Caco-2 (cell line): Measurements from ENCODE around the gene ERVFRD-1. TPM values are rescaled to one million over a fixed set of nuclear protein-coding genes. Genes with fewer than 3 reads are reported as not detected.

Experiments used
- BruUV-seq: library from RNA; stranded (reverse); fragments of 400-500 nt; replicated peaks from 2 replicates; lab custom pipeline; 2021; lab: Mats Ljungman, UMichigan
- CTCF ChIA-PET: fragments of 300-600 bp; sonication (Branson Sonifier 250); formaldehyde crosslinking; loops from one replicate; lab custom pipeline; 2022; ENCODE audit warnings: antibody characterized with exemption; lab: Charles Lee
- POLR2A ChIA-PET: fragments of 300-600 bp; sonication (Branson Sonifier 250); formaldehyde crosslinking; loops from one replicate; lab custom pipeline; 2022; ENCODE audit warnings: antibody characterized with exemption; lab: Charles Lee
- DNase-seq, 2 experiments: peaks; one replicate each; pipeline versions ENCODE4 v3.0.0 to v3.0.0-alpha.2; 2020 to 2022
- H3K27me3 ChIP-seq: replicated peaks from 2 replicates; pipeline ENCODE4 v1.6.0; 2011; ENCODE audit warnings: low read length; ENCODE audit not compliant: control insufficient read depth, insufficient read depth
- H3K36me3 ChIP-seq: 2 replicates; pipeline ENCODE4 v1.5.1; 2011; ENCODE audit warnings: low read length; ENCODE audit not compliant: control insufficient read depth, insufficient read depth
- H3K4me1 ChIP-seq: fragments of 250-450 bp; sonication (Bioruptor Pico); 2 replicates; pipeline ENCODE4 v1.5.1; 2020; ENCODE audit warnings: mild to moderate bottlenecking
- H3K4me3 ChIP-seq: 2 replicates; pipeline ENCODE4 v1.5.1; 2011; ENCODE audit warnings: low read depth, mild to moderate bottlenecking, control low read depth, low read length
- H3K9me3 ChIP-seq: fragments of 250-450 bp; sonication (Bioruptor Pico); 2 replicates; pipeline ENCODE4 v1.5.1; 2020; ENCODE audit warnings: mild to moderate bottlenecking, moderate library complexity
- H3K27ac Mint-ChIP-seq: one replicate; pipeline ENCODE4 v1.8.0; 2022; ENCODE audit warnings: mixed read lengths; ENCODE audit not compliant: unreplicated experiment
- H3K27me3 Mint-ChIP-seq: one replicate; pipeline ENCODE4 v1.8.0; 2022; ENCODE audit warnings: mixed read lengths; ENCODE audit not compliant: insufficient read depth, unreplicated experiment
- H3K36me3 Mint-ChIP-seq: one replicate; pipeline ENCODE4 v1.8.0; 2022; ENCODE audit warnings: mild to moderate bottlenecking, mixed read lengths; ENCODE audit not compliant: insufficient read depth, unreplicated experiment
- H3K4me1 Mint-ChIP-seq: one replicate; pipeline ENCODE4 v1.8.0; 2022; ENCODE audit warnings: low read depth, mixed read lengths; ENCODE audit not compliant: unreplicated experiment
- H3K4me3 Mint-ChIP-seq: one replicate; pipeline ENCODE4 v1.8.0; 2022; ENCODE audit warnings: mild to moderate bottlenecking, moderate library complexity, mixed read lengths; ENCODE audit not compliant: unreplicated experiment
- H3K9me3 Mint-ChIP-seq: one replicate; pipeline ENCODE4 v1.8.0; 2022; ENCODE audit warnings: mixed read lengths; ENCODE audit not compliant: unreplicated experiment
- intact Hi-C: fragments of 100-400 bp; cut with micrococcal nuclease; formaldehyde crosslinking; loops from one replicate; pipeline ENCODE4 v1.10.0; 2022; ENCODE audit not compliant: unreplicated experiment
- total RNA-seq: library from RNA; stranded (reverse); gene quantifications from 2 replicates; pipeline ENCODE4 v1.2.3, GENCODE V29; 2022
- TF ChIP-seq, protein P1 (sequence below), 2 experiments: fragments of 200-600 bp in 1 of 2; IDR thresholded peaks; 1 replicate in 1 of 2; 2 replicates in 1 of 2; pipeline versions ENCODE4 v1.5.1 to v1.8.0; 2011 to 2022; ENCODE audit warnings: antibody characterized with exemption in 1 of 2, control low read depth in 1 of 2, inconsistent platforms in 1 of 2, low read depth in 1 of 2, low read length in 1 of 2, mild to moderate bottlenecking in 1 of 2, moderate library complexity in 1 of 2; ENCODE audit not compliant: insufficient read depth in 1 of 2, severe bottlenecking in 1 of 2, unreplicated experiment in 1 of 2

ERVFRD-1 gene
- total RNA-seq, 1 experiment from 2014 or later, result 0.29 TPM

DNA sequence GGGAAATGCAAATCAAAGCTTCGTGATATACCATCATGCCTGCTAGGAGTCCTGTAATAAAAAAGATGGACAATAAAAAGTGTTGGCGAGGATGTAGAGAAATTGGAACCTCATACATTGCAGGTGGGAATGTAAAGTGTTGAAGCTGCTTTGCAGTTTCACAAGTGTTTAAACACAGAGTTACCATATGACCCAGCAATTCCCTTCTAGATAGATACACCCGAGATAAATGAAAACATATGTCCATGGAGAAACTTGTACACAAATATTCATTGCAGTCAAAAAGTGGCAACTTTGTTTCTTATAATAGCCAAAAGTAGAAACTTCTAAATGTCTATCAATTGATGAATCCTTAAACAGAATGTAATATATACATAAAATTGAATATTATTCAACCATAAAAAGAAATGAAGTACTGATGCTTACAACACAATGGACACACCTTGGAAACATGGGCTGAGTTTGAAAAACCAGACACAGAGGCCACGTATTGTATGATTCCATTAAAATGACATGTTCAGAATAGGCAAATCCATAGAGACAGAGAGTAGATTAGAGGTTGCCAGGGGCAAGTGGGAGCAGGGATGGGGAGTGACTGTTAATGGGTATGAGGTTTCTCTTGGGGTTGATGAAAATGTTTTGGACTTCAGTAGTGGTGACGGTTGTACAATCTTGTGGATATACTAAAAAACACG is 20.8 kb upstream of the ERVFRD-1 start:
- POLR2A ChIA-PET, result no interaction called here
- H3K4me3 Mint-ChIP-seq, result no peak overlapping the region

DNA sequence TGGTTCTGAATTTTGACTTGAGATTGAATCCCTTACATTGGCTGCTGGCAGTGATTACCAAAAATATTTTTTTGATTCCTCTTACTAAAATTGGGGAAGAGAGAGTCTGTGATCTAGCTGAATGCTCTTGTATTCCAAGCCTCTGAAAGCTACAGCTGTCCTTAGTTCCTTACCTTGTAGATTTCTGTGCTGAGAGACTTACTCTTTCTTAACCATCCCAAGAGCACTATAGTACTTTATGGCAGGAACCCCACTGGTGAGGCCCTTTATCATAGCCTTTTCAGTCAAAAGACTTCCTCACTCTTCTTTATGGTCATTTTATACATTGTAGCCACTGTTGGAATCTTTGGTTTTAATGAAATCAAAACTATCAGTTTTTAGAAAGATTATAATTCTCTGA is 19.1 kb upstream of the ERVFRD-1 start:
- intact Hi-C loops, result no loop called here
- H3K36me3 ChIP-seq, result no peaks in the 10 kb centered on the region; the same call in 1 of the 2 replicates
- peaks cover 19% of the 10 kb centered on the region for H3K36me3 Mint-ChIP-seq
- CTCF ChIA-PET, result no interaction called here
- H3K27me3 Mint-ChIP-seq, result no peaks in the 10 kb centered on the region
- H3K4me1 Mint-ChIP-seq, result no peaks in the 10 kb centered on the region
- H3K9me3 ChIP-seq, result no peaks in the 10 kb centered on the region
- H3K4me3 Mint-ChIP-seq, result no peak overlapping the region
- H3K27ac Mint-ChIP-seq, result no peak overlapping the region
- H3K27me3 ChIP-seq, result no peaks in the 10 kb centered on the region
- BruUV-seq, result no TSS peak
- TF ChIP-seq, protein P1, sequence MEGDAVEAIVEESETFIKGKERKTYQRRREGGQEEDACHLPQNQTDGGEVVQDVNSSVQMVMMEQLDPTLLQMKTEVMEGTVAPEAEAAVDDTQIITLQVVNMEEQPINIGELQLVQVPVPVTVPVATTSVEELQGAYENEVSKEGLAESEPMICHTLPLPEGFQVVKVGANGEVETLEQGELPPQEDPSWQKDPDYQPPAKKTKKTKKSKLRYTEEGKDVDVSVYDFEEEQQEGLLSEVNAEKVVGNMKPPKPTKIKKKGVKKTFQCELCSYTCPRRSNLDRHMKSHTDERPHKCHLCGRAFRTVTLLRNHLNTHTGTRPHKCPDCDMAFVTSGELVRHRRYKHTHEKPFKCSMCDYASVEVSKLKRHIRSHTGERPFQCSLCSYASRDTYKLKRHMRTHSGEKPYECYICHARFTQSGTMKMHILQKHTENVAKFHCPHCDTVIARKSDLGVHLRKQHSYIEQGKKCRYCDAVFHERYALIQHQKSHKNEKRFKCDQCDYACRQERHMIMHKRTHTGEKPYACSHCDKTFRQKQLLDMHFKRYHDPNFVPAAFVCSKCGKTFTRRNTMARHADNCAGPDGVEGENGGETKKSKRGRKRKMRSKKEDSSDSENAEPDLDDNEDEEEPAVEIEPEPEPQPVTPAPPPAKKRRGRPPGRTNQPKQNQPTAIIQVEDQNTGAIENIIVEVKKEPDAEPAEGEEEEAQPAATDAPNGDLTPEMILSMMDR (IDR thresholded peaks at IDR 0.05; ENCODE audit: insufficient read depth in 1 of 2, low read depth in 1 of 2, low read length in 1 of 2, severe bottlenecking in 1 of 2, unreplicated experiment in 1 of 2), result no peak
- no peak for DNase-seq
- POLR2A ChIA-PET, result no interaction called here
- no peaks in the 10 kb centered on the region for H3K4me1 ChIP-seq
- no peak overlapping the region for H3K4me3 ChIP-seq
- no peaks in the 10 kb centered on the region for H3K9me3 Mint-ChIP-seq

More for the DNA sequence above, 20.8 kb upstream of the ERVFRD-1 start:
- no peaks in the 10 kb centered on the region for H3K9me3 Mint-ChIP-seq
- no TSS peak for BruUV-seq
- no peak overlapping the region for H3K4me3 ChIP-seq
- H3K36me3 Mint-ChIP-seq, result peaks cover 11% of the 10 kb centered on the region
- H3K4me1 ChIP-seq, result no peaks in the 10 kb centered on the region
- DNase-seq, result no peak
- no peaks in the 10 kb centered on the region for H3K27me3 ChIP-seq
- TF ChIP-seq, protein P1 (IDR thresholded peaks at IDR 0.05; ENCODE audit: insufficient read depth in 1 of 2, low read depth in 1 of 2, low read length in 1 of 2, severe bottlenecking in 1 of 2, unreplicated experiment in 1 of 2), result no peak
- no peak overlapping the region for H3K27ac Mint-ChIP-seq
- no peaks in the 10 kb centered on the region for H3K9me3 ChIP-seq
- intact Hi-C loops, result no loop called here
- H3K36me3 ChIP-seq, result no peaks in the 10 kb centered on the region; the same call in 1 of the 2 replicates
- H3K27me3 Mint-ChIP-seq, result no peaks in the 10 kb centered on the region
- no peaks in the 10 kb centered on the region for H3K4me1 Mint-ChIP-seq
- CTCF ChIA-PET, result no interaction called here

DNA sequence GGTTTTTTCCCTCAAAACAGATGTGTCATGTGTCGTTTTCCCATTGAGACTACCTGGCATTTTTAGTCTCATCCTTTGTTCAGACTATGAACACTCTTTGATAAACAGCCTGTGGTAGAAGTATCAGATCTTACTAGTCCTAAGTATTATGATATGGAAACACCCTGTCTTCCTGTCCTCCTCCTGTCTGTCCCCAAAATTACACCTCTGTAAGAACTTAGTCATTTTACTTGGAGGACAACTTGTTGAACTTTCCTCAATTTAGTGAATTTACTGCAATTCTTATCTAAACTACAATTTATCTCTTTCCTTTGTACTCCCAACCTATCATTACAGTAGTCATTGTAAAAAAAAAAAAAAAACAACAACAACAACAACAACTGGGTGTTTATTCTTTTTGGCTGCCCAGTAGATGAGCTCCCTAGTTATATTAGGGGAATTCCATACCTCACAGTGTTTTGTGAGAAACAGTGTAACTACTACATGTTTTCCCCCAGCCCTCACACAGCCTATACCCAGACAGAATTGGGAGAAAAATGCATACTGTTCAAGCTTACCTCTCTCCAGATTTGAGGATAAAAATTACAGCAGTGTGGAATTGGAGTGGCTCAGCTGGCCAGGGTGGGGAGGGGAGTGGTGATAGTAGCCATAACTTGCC is 18.5 kb upstream of the ERVFRD-1 start:
- TF ChIP-seq, protein P1 (IDR thresholded peaks at IDR 0.05; ENCODE audit: insufficient read depth in 1 of 2, low read depth in 1 of 2, low read length in 1 of 2, severe bottlenecking in 1 of 2, unreplicated experiment in 1 of 2), result no peak
- H3K4me3 Mint-ChIP-seq, result no peak overlapping the region
- Histone ChIP-seq H3K4me1 (no peaks in the 10 kb centered on the region), H3K36me3 (no peaks in the 10 kb centered on the region), H3K27me3 (no peaks in the 10 kb centered on the region), H3K4me3 (no peak overlapping the region), H3K9me3 (no peaks in the 10 kb centered on the region)
- H3K36me3 Mint-ChIP-seq, result peaks cover 15% of the 10 kb centered on the region
- no peaks in the 10 kb centered on the region for H3K27me3 Mint-ChIP-seq
- H3K27ac Mint-ChIP-seq, result no peak overlapping the region
- H3K9me3 Mint-ChIP-seq, result no peaks in the 10 kb centered on the region
- BruUV-seq, result no TSS peak
- ChIA-PET POLR2A (no interaction called here), CTCF (no interaction called here)
- intact Hi-C loops, result no loop called here
- no peaks in the 10 kb centered on the region for H3K4me1 Mint-ChIP-seq
- DNase-seq, result no peak
